GM12875 (cell line): ENCODE measurements around the gene ZNF784.

ENCODE experiments used
- H3K4me3 ChIP-seq: one replicate; pipeline ENCODE4 v1.5.1; 2011; ENCODE audit warnings: low read depth, low read length, control low read depth
- CTCF ChIP-seq: IDR thresholded peaks from 2 replicates; pipeline ENCODE4 v1.5.1; 2011; ENCODE audit warnings: low read depth, mild to moderate bottlenecking, control low read depth, inconsistent platforms, low read length, moderate library complexity, borderline replicate concordance; ENCODE audit not compliant: insufficient read depth

ZNF784 gene

GRCh38 chr19:55581823-55582223 is 42.5 kb downstream of the ZNF784 start:
- H3K4me3 ChIP-seq = no peak overlapping the region
- TF ChIP-seq CTCF = no peak

- no peak for TF ChIP-seq CTCF
Measured at GRCh38 chr19:55581145-55581822, 43.1 kb downstream of the ZNF784 start.

GRCh38 chr19:55580628-55581144 is 43.7 kb downstream of the ZNF784 start, which contains the start of gene ZNF579:
TSS of gene ZNF579 (minus strand) at chr19:55580848. CDS start at chr19:55579639, 1,209 bp downstream.
- H3K4me3 ChIP-seq = peak within 1 kb of the TSS; percentile 83
- no peak for TF ChIP-seq CTCF

More at GRCh38 chr19:55581145-55581822, 43.1 kb downstream of the ZNF784 start:
- H3K4me3 ChIP-seq = peak overlapping the region; percentile 83

- TF ChIP-seq CTCF = no peak
- peak overlapping the region; percentile 83 for H3K4me3 ChIP-seq
Measured at GRCh38 chr19:55579766-55580621, 44.4 kb downstream of the ZNF784 start.

- TF ChIP-seq CTCF = no peak
- H3K4me3 ChIP-seq = no peak overlapping the region
Measured at GRCh38 chr19:55578761-55579747, 45.3 kb downstream of the ZNF784 start.

- H3K4me3 ChIP-seq = no peak overlapping the region
- no peak for TF ChIP-seq CTCF
Measured at GRCh38 chr19:55578031-55578760, 46.2 kb downstream of the ZNF784 start.
